Activated CD8-positive, alpha-beta memory T cell treated with anti-CD3 and anti-CD28 coated beads for 4 hours (primary cell): ENCODE data around the gene BOLA1.
"Not testable (repeated sequence)": the region's sequence is repeated elsewhere in the genome, so short reads cannot be mapped to it uniquely, and the experiment has no call there.

ENCODE experiments used
- DNase-seq, 2 donors: peaks; one replicate each; pipeline ENCODE4 v3.0.0-alpha.2; 2020; ENCODE audit warnings: low read depth in 2 of 2

BOLA1 gene

GRCh38 chr1:149928401-149928724, 29.0 kb downstream of the BOLA1 start:
- DNase-seq: no peak

GRCh38 chr1:149929856-149930255, 30.5 kb downstream of the BOLA1 start:
- no peak for DNase-seq

- no peak for DNase-seq
Observed at GRCh38 chr1:149931212-149931790, 31.9 kb downstream of the BOLA1 start.

GRCh38 chr1:149932474-149932873, 33.1 kb downstream of the BOLA1 start:
- DNase-seq: no peak

GRCh38 chr1:149933208-149933607, 33.8 kb downstream of the BOLA1 start:
- DNase-seq: no peak

- no peak for DNase-seq
Observed at GRCh38 chr1:149934356-149934755, 35.0 kb downstream of the BOLA1 start.

- DNase-seq: no peak
Observed at GRCh38 chr1:149936170-149936991, 37.0 kb downstream of the BOLA1 start, which contains the start of gene MTMR11. TSS of gene MTMR11 (minus strand) at chr1:149936879. CDS start at chr1:149936647, 232 bp downstream.

GRCh38 chr1:149936992-149937705, 37.8 kb downstream of the BOLA1 start:
- no peak for DNase-seq

- DNase-seq: no peak
Observed at GRCh38 chr1:149937759-149938158, 38.4 kb downstream of the BOLA1 start.

GRCh38 chr1:149938668-149939003, 39.3 kb downstream of the BOLA1 start:
- DNase-seq: not testable (repeated sequence)

GRCh38 chr1:149940427-149940826, 41.1 kb downstream of the BOLA1 start:
- no peak for DNase-seq

- DNase-seq: no peak
Observed at GRCh38 chr1:149942207-149942606, 42.8 kb downstream of the BOLA1 start.

GRCh38 chr1:149942885-149943284, 43.5 kb downstream of the BOLA1 start:
- no peak for DNase-seq

- DNase-seq: no peak
Observed at GRCh38 chr1:149945206-149945605, 45.8 kb downstream of the BOLA1 start.

- no peak for DNase-seq
Observed at GRCh38 chr1:149949911-149950310, 50.5 kb downstream of the BOLA1 start.
